ENCODE results near the gene FRS2. TPM values are rescaled to one million over a fixed set of nuclear protein-coding genes. Genes with fewer than 3 reads are reported as not detected.

The FRS2 gene
- polyA plus RNA-seq, 1 donor from 2014 or later = 20.2 TPM

- H3F3A ChIP-seq (ENCODE audit: insufficient read depth, low read length, poor library complexity, severe bottlenecking) = no peaks in the 10 kb centered on the region
- H3K9me3 ChIP-seq (ENCODE audit: low read length) = no peaks in the 10 kb centered on the region
- no peak overlapping the region for H2AFZ ChIP-seq (ENCODE audit: low read depth, low read length)
- H3K27ac ChIP-seq (ENCODE audit: low read length) = no peak overlapping the region
- no peaks in the 10 kb centered on the region for H3K36me3 ChIP-seq (ENCODE audit: insufficient read depth, low read length)
- H3K9ac ChIP-seq (ENCODE audit: low read length) = no peak overlapping the region
- H3K79me2 ChIP-seq (replicated peaks; ENCODE audit: insufficient read depth, low read length) = no peaks in the 10 kb centered on the region
- no peaks in the 10 kb centered on the region for H3K27me3 ChIP-seq (ENCODE audit: insufficient read depth, low read depth, low read length)
- TF ChIP-seq REST (IDR thresholded peaks at IDR 0.05; ENCODE audit: borderline replicate concordance) = no peak
- no peak overlapping the region for H3K4me2 ChIP-seq (ENCODE audit: low read length)
- no peaks in the 10 kb centered on the region for H3K9me2 ChIP-seq (ENCODE audit: insufficient read depth, low read length)
- H3K4me3 ChIP-seq (ENCODE audit: low read length) = no peak overlapping the region
- no peaks in the 10 kb centered on the region for H4K20me1 ChIP-seq (ENCODE audit: insufficient read depth)
Observed at GRCh38 chr12:69428351-69429073, 41.7 kb upstream of the FRS2 start.

- Histone ChIP-seq H3K4me3 (ENCODE audit: low read length) (no peak overlapping the region), H3K9me2 (ENCODE audit: insufficient read depth, low read length) (no peaks in the 10 kb centered on the region), H2AFZ (ENCODE audit: low read depth, low read length) (no peak overlapping the region), H3F3A (ENCODE audit: insufficient read depth, low read length, poor library complexity, severe bottlenecking) (no peaks in the 10 kb centered on the region), H3K4me2 (ENCODE audit: low read length) (no peak overlapping the region), H3K79me2 (replicated peaks; ENCODE audit: insufficient read depth, low read length) (no peaks in the 10 kb centered on the region), H3K9ac (ENCODE audit: low read length) (no peak overlapping the region), H3K27ac (ENCODE audit: low read length) (no peak overlapping the region), H3K36me3 (ENCODE audit: insufficient read depth, low read length) (no peaks in the 10 kb centered on the region), H3K27me3 (ENCODE audit: insufficient read depth, low read depth, low read length) (no peaks in the 10 kb centered on the region), H3K9me3 (ENCODE audit: low read length) (no peaks in the 10 kb centered on the region), H4K20me1 (ENCODE audit: insufficient read depth) (no peaks in the 10 kb centered on the region)
- TF ChIP-seq MXI1 (conservative IDR thresholded peaks at IDR 0.05; ENCODE audit: poor library complexity, severe bottlenecking) (no peak), REST (IDR thresholded peaks at IDR 0.05; ENCODE audit: borderline replicate concordance) (no peak), RAD21 (conservative IDR thresholded peaks at IDR 0.05) (no peak), EP300 (conservative IDR thresholded peaks at IDR 0.05; ENCODE audit: poor library complexity, severe bottlenecking) (no peak), EZH2 (IDR thresholded peaks at IDR 0.05; ENCODE audit: borderline replicate concordance, insufficient read depth, low read length, poor library complexity, severe bottlenecking) (no peak), POLR2AphosphoS5 (IDR thresholded peaks at IDR 0.05) (no peak), TAF1 (IDR thresholded peaks at IDR 0.05; ENCODE audit: low read depth) (no peak), SMC3 (conservative IDR thresholded peaks at IDR 0.05; ENCODE audit: poor library complexity) (no peak)
- TF ChIP-seq, protein P1, sequence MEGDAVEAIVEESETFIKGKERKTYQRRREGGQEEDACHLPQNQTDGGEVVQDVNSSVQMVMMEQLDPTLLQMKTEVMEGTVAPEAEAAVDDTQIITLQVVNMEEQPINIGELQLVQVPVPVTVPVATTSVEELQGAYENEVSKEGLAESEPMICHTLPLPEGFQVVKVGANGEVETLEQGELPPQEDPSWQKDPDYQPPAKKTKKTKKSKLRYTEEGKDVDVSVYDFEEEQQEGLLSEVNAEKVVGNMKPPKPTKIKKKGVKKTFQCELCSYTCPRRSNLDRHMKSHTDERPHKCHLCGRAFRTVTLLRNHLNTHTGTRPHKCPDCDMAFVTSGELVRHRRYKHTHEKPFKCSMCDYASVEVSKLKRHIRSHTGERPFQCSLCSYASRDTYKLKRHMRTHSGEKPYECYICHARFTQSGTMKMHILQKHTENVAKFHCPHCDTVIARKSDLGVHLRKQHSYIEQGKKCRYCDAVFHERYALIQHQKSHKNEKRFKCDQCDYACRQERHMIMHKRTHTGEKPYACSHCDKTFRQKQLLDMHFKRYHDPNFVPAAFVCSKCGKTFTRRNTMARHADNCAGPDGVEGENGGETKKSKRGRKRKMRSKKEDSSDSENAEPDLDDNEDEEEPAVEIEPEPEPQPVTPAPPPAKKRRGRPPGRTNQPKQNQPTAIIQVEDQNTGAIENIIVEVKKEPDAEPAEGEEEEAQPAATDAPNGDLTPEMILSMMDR (IDR thresholded peaks at IDR 0.05; ENCODE audit: poor library complexity, severe bottlenecking) = no peak
Observed at GRCh38 chr12:69430942-69431590, 39.1 kb upstream of the FRS2 start.

Measured in neural cell (in vitro differentiated cells).